Natural killer cell (primary cell): ENCODE results near the gene FGF3. TPM values are rescaled to one million over a fixed set of nuclear protein-coding genes. Genes with fewer than 3 reads are reported as not detected.

Experiments used
- ATAC-seq, 3 donors: fragments of 150-1000 bp in 2 of 3; fragments of 200-7000 bp in 1 of 3; cut with Tn5 transposase; 1 replicate in 1 of 3; 2 replicates in 2 of 3; pipeline ENCODE4 v1.10.0; 2021; ENCODE audit warnings: mild to moderate bottlenecking in 2 of 3, moderate library complexity in 2 of 3
- DNase-seq, 2 donors: peaks; one replicate each; pipeline versions ENCODE4 v3.0.0 to v3.0.0-alpha.2; 2013 to 2021; ENCODE audit warnings: mixed read lengths in 1 of 2
- H3K27ac ChIP-seq: one replicate; pipeline ENCODE4 v1.5.1; 2013; ENCODE audit warnings: mild to moderate bottlenecking, low read length
- H3K27me3 ChIP-seq: one replicate; pipeline ENCODE4 v1.6.1; 2013; ENCODE audit warnings: low read length; ENCODE audit not compliant: control insufficient read depth, insufficient read depth
- H3K36me3 ChIP-seq: one replicate; pipeline ENCODE4 v1.6.1; 2013; ENCODE audit warnings: low read length; ENCODE audit not compliant: control insufficient read depth, insufficient read depth
- H3K4me1 ChIP-seq: one replicate; pipeline ENCODE4 v1.6.1; 2013; ENCODE audit warnings: low read length; ENCODE audit not compliant: control insufficient read depth, insufficient read depth
- H3K4me3 ChIP-seq: one replicate; pipeline ENCODE4 v1.5.1; 2013; ENCODE audit warnings: low read length
- H3K9me3 ChIP-seq: one replicate; pipeline ENCODE4 v1.6.1; 2013; ENCODE audit warnings: low read length; ENCODE audit not compliant: control insufficient read depth, insufficient read depth
- H3K27ac Mint-ChIP-seq, 2 donors: one replicate each; pipeline ENCODE4 v1.8.0; 2022; ENCODE audit warnings: mild to moderate bottlenecking in 2 of 2, mixed read lengths in 2 of 2, moderate library complexity in 1 of 2
- H3K27me3 Mint-ChIP-seq, 2 donors: one replicate each; pipeline ENCODE4 v1.8.0; 2022; ENCODE audit warnings: low read depth in 2 of 2, mixed read lengths in 2 of 2
- H3K36me3 Mint-ChIP-seq: one replicate; pipeline ENCODE4 v1.8.0; 2022; ENCODE audit warnings: mixed read lengths
- H3K4me1 Mint-ChIP-seq, 2 donors: one replicate each; pipeline ENCODE4 v1.8.0; 2022; ENCODE audit warnings: mixed read lengths in 2 of 2
- H3K4me3 Mint-ChIP-seq: one replicate; pipeline ENCODE4 v1.8.0; 2022; ENCODE audit warnings: mild to moderate bottlenecking, moderate library complexity, mixed read lengths
- H3K9me3 Mint-ChIP-seq, 2 donors: one replicate each; pipeline ENCODE4 v1.8.0; 2022; ENCODE audit warnings: mixed read lengths in 2 of 2
- CTCF ChIP-seq: fragments of 200-600 bp; IDR thresholded peaks from one replicate; pipeline ENCODE4 v1.8.0; 2022; ENCODE audit warnings: antibody characterized with exemption
- WGBS: methylation state at CpG from one replicate; pipeline ENCODE4 v1.1.7; 2013; ENCODE audit warnings: missing lambda C conversion rate; ENCODE audit not compliant: insufficient coverage; 5-methylcytosine and 5-hydroxymethylcytosine counted together
- intact Hi-C: fragments of 100-400 bp; cut with micrococcal nuclease; formaldehyde crosslinking; loops from one replicate; pipeline ENCODE4 v1.14.2; 2022
- total RNA-seq, 4 donors: library from RNA; stranded (reverse); fragments of 120-200 nt in 1 of 4; gene quantifications; one replicate each; pipeline versions ENCODE4 v1.2.3 to v1.2.4, GENCODE V29; 2013 to 2022

The FGF3 gene
- total RNA-seq, 3 donors from 2014 or later (not counting 1 experiment from before 2014, with no cell fraction given): not detected

DNA sequence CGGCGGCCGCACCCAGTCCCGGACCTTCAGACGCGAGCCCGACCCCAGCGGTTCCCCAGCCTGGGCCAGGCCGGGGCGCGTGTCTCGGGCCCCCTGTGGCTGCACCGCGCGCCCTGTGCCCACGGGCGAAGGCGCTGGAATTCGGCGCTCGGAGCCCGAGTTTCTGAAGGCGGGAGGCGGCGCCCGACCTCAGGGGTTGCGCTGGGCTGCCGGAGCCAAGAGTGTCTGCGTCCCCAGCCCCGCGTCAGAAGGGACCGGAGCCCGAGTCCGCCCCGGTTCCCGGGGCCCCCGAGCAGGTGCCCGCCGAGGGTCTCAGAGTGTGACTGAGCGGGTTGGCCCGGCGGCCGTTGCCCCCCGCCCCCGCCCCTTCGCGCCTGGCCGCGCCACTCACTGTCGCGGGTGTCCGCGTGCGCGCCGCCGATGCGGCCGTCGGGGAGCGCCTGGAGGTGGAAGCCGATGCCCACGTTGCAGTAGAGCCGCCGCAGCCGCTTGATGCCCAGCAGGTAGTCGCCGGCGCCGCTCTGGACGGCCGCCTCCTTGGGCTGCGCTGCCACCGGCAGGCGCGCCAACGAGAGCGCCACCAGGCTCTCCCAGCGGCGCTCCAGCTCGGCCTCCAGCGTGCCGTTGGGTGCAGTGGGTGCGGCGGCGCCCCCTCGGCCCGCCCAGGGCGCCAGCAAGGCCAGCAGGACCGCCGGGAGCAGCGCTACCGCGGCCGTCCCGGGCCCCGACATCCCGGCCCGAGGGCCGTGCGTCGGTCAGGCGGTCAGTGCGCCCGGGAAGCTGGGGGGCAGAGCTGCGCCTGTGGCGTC is 44.7 kb downstream of the FGF3 start:
- Histone ChIP-seq H3K9me3 (no peaks in the 10 kb centered on the region), H3K27ac (no peak overlapping the region), H3K27me3 (no peaks in the 10 kb centered on the region), H3K4me3 (no peak overlapping the region), H3K4me1 (no peaks in the 10 kb centered on the region), H3K36me3 (no peaks in the 10 kb centered on the region)
- Mint-ChIP-seq H3K4me3 (no peak overlapping the region), H3K9me3 (no peaks in the 10 kb centered on the region), H3K27ac (no peak overlapping the region), H3K4me1 (peaks cover 0 to 3% of the 10 kb centered on the region in 2 donors), H3K27me3 (peaks cover 18 to 38% of the 10 kb centered on the region in 2 donors), H3K36me3 (no peaks in the 10 kb centered on the region)
- DNase-seq (no peak), ATAC-seq (no peak)
- 6% methylated on average over 107 of the region's 107 CpGs for WGBS
- no peak for TF ChIP-seq CTCF
- intact Hi-C loops: no loop called here

- Mint-ChIP-seq H3K9me3 (no peaks in the 10 kb centered on the region), H3K36me3 (no peaks in the 10 kb centered on the region), H3K27ac (no peak overlapping the region), H3K4me3 (no peak overlapping the region), H3K27me3 (peaks cover 20 to 43% of the 10 kb centered on the region in 2 donors), H3K4me1 (peaks cover 0 to 3% of the 10 kb centered on the region in 2 donors)
- no peak overlapping the region for H3K4me3 ChIP-seq
- H3K36me3 ChIP-seq: no peaks in the 10 kb centered on the region
- no peaks in the 10 kb centered on the region for H3K9me3 ChIP-seq
- ATAC-seq (no peak), DNase-seq (no peak)
- 16% methylated on average over 30 of the region's 30 CpGs for WGBS
- intact Hi-C loops: no loop called here
- no peaks in the 10 kb centered on the region for H3K27me3 ChIP-seq
- no peak overlapping the region for H3K27ac ChIP-seq
- no peak for TF ChIP-seq CTCF
- no peaks in the 10 kb centered on the region for H3K4me1 ChIP-seq
These were observed 45.4 kb downstream of the FGF3 start for GRCh38 chr11:69773626-69774353.

- intact Hi-C loops: no loop called here
- Mint-ChIP-seq H3K4me3 (no peak overlapping the region), H3K36me3 (no peaks in the 10 kb centered on the region), H3K27me3 (peaks cover 12 to 30% of the 10 kb centered on the region in 2 donors), H3K4me1 (no peaks in the 10 kb centered on the region), H3K9me3 (no peaks in the 10 kb centered on the region), H3K27ac (no peak overlapping the region)
- H3K4me1 ChIP-seq: no peaks in the 10 kb centered on the region
- DNase-seq (no peak), ATAC-seq (no peak)
- no peak overlapping the region for H3K4me3 ChIP-seq
- no peak overlapping the region for H3K27ac ChIP-seq
- TF ChIP-seq CTCF: no peak
- WGBS: 62% methylated on average over 6 of the region's 7 CpGs
- H3K36me3 ChIP-seq: no peaks in the 10 kb centered on the region
- no peaks in the 10 kb centered on the region for H3K9me3 ChIP-seq
- H3K27me3 ChIP-seq: no peaks in the 10 kb centered on the region
These were observed 47.8 kb downstream of the FGF3 start for GRCh38 chr11:69771466-69771865.
